Measurements from ENCODE around the gene FAM163B.

Gene FAM163B

DNA sequence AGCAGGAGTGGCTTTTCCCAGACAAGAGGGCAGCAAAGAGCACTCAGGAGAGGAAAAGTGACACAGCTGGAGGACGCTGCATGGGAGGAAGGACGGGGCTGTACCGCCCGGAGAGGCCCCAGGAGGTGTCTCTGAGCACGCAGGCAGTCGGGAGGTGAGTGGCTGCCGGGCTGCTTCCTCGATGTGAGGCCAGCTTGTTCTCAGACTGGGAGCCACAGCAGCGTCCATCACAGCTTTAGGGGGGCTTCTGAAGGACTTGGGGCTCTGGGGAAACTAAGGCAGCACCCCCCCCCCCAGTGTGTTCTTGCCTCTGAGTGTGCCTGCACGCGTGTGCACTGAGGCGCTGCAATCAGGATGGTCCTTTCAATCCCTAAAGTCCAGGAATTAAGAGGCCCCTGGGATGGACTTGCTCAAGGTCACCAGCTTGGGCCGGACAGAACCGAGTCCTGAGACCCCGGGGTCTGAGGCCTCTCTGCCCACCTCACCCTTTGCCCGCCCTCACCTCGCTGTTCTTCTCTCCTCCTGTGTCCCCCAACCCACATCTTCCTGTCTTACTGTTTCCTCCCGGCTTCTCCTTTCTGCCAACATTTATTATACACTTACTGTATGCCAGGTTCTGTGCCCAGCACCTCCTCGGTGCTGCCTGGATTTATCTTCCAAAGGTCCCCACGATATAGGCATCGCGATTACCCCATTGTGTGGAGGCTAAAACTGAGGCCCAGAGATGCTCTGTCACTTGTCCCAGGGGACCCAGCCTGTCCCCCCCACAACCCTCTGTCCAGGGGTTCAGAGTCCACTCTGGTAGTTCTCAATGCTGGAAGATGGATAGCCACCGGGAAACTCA, 32.9 kb downstream of the FAM163B start:
- TF ChIP-seq CTCF (IDR thresholded peaks at IDR 0.05; ENCODE audit: control insufficient read depth, insufficient read depth, low read depth, low read length, missing control alignments) = no peak
- no peak overlapping the region for H3K4me3 ChIP-seq (ENCODE audit: control insufficient read depth, low read depth, low read length)
- DNase-seq (ENCODE audit: low read depth) = no peak

DNA sequence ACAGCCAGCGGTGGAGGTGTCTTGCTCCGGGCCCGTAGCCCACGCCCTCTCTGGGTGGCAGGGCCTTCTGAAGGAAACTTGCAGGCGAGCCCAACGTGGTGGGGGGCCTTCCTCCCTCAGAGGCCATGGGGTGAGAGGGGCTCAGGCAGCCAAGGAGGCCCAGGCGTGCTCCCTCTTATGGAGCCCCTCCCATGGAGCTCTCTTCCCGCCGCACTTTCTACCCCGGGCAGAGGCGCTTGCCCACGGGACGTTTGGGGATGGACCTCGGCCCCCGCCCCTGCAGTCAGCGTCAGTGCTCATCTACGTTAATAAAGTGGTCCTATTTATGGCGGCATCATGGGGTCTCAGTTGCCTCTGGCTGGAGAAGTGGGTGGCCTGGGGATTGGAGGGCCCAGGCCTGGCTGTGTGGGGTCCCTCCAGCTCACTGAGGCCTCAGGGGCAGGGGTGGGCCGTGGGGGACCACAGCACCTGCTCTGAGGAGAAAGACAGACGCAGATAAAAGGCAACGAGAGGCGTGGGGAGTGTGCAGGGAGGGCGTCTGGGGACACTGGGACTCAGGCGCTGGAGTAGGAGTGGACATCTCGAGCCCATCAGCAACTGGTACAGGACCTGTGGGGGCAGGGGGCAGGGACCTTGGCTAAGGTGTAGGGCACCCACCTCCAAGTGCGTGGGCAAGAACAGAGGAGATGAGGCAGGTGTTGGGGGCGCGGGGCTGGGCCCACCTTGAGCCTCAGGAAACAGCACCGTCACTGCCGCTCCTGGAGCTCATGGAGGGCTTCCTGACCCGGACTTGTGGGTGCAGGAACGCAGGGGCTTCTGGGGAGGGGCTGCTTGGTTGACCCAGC, 33.8 kb downstream of the FAM163B start:
- no peak for DNase-seq (ENCODE audit: low read depth)
- no peak for TF ChIP-seq CTCF (IDR thresholded peaks at IDR 0.05; ENCODE audit: control insufficient read depth, insufficient read depth, low read depth, low read length, missing control alignments)
- no peak overlapping the region for H3K4me3 ChIP-seq (ENCODE audit: control insufficient read depth, low read depth, low read length)

GRCh38 chr9:133574771-133575170, 34.4 kb downstream of the FAM163B start:
- no peak for TF ChIP-seq CTCF (IDR thresholded peaks at IDR 0.05; ENCODE audit: control insufficient read depth, insufficient read depth, low read depth, low read length, missing control alignments)

DNA sequence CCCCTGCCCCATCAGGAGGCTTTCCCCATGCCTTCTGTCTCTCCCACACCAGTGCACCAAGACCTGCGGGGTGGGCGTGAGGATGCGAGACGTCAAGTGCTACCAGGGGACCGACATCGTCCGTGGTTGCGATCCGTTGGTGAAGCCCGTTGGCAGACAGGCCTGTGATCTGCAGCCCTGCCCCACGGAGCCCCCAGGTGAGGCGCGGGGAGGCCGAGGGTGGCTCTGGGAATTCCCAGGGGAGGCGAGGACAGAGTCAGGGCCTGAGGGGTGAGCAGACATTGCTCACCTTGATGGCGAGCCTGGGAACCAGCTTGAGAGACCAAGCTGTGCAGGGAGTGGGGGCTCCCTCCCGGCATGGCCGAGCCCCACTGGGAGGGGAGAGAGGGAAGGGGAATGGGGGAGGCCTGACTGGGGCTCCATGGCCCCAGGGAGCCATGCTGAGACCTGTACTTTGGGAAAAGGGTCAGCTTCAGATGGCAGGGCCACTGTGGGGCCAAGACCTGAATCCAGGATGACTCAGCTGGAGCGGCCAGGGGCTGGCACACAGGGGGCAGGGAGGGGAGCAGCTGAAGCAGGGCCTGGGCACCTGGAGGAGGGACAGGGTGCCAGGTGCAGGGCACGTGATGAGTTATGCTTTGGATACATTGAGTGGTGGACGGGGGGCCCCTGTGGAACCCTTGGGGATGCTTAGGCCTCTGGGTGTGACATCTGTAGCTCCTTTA, 35.2 kb downstream of the FAM163B start:
- no peak overlapping the region for H3K4me3 ChIP-seq (ENCODE audit: control insufficient read depth, low read depth, low read length)
- DNase-seq (ENCODE audit: low read depth) = no peak
- TF ChIP-seq CTCF (IDR thresholded peaks at IDR 0.05; ENCODE audit: control insufficient read depth, insufficient read depth, low read depth, low read length, missing control alignments) = no peak

More at GRCh38 chr9:133574771-133575170, 34.4 kb downstream of the FAM163B start:
- H3K4me3 ChIP-seq (ENCODE audit: control insufficient read depth, low read depth, low read length) = no peak overlapping the region
- DNase-seq (ENCODE audit: low read depth) = no peak

GRCh38 chr9:133572821-133573361, 36.3 kb downstream of the FAM163B start:
- DNase-seq (ENCODE audit: low read depth) = no peak
- no peak overlapping the region for H3K4me3 ChIP-seq (ENCODE audit: control insufficient read depth, low read depth, low read length)
- TF ChIP-seq CTCF (IDR thresholded peaks at IDR 0.05; ENCODE audit: control insufficient read depth, insufficient read depth, low read depth, low read length, missing control alignments) = no peak
